ENCODE data around the gene LRRC8B. TPM values are rescaled to one million over a fixed set of nuclear protein-coding genes. Genes with fewer than 3 reads are reported as not detected.
A peak's percentile ranks its signal among the peaks of the same experiment; 100 is the strongest.

LRRC8B gene
- total and polyA plus RNA-seq, 9 of the 15 experiments (the other 6 are each of a cell fraction or from before 2014, with no cell fraction given) = 4.3 to 43.7 (median 14.4) TPM

DNA sequence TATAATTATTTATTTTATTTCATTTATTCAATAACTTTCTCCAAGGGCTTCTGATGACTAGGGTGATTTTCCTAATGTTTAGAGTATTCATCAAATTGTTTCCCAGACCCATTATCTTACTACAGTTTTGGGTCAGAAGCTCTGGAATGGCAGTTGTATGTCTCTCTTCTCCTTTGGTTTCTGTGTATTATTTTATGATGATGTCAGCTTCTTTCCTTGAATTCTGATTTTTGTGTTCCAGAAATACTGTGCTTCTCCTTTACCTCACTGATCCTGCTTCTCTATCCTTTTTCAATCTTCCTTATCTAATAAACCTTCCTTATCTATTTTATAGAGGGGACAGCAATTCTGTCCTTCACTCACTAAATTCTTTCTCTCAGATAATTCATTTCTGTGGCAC, 48.8 kb downstream of the LRRC8B start:
- in situ Hi-C loops (cut with MboI) = loop anchor here (10.0 kb wide), 1 partner anchor 1331 kb away; no protein-coding TSS in a partner anchor
- Histone ChIP-seq H3K27ac (ENCODE audit: extremely low read depth, low read depth, low read length) (no peak overlapping the region), H3K9ac (ENCODE audit: insufficient read depth in 1 of 2, low read depth in 2 of 2, low read length in 2 of 2) (no peak overlapping the region), H3K36me3 (ENCODE audit: control insufficient read depth, insufficient read depth, low read length) (peaks cover 72% of the 10 kb centered on the region; the same call in 2 of the 3 replicates), H3K4me1 (replicated peaks in 1 of 2; ENCODE audit: control insufficient read depth in 2 of 2, insufficient read depth in 2 of 2, low read length in 2 of 2) (no peaks in the 10 kb centered on the region), H3K27me3 (ENCODE audit: control insufficient read depth in 2 of 2, insufficient read depth in 2 of 2, low read length in 2 of 2) (no peaks in the 10 kb centered on the region), H2AFZ (ENCODE audit: low read depth, low read length) (no peak overlapping the region), H3K9me1 (ENCODE audit: control insufficient read depth, insufficient read depth, low read length) (no peaks in the 10 kb centered on the region), H3K79me2 (ENCODE audit: control insufficient read depth, insufficient read depth, low read length) (peaks cover 33% of the 10 kb centered on the region), H3K9me3 (replicated peaks; ENCODE audit: control insufficient read depth, insufficient read depth, low read depth, low read length) (0 out of 2 replicates have a peak, but pooled peaks cover 2% of the 10 kb centered on the region), H4K20me1 (replicated peaks; ENCODE audit: control insufficient read depth, insufficient read depth, low read length) (no peaks in the 10 kb centered on the region), H3K4me2 (ENCODE audit: insufficient read depth, low read length) (no peak overlapping the region), H3K4me3 (no peak overlapping the region)
- intact Hi-C loops (cut with micrococcal nuclease) = no loop called here
- ATAC-seq = no peak
- no peak for DNase-seq (ENCODE audit: extremely low read depth in 1 of 4, low spot score in 3 of 4)
- POLR2A ChIA-PET = interaction anchor here (0.6 kb wide), 1 partner anchor 34 kb away, joined by 3 read pairs; no protein-coding TSS in a partner anchor
- no peak for FAIRE-seq
- CTCF ChIA-PET (ENCODE audit: low intra/inter-chr PET ratio) = no interaction called here
- no TSS peak for BruUV-seq (replicated peaks)
- TF ChIP-seq MAFK (IDR thresholded peaks at IDR 0.05; ENCODE audit: low read length) = peak; percentile 46; the same call in 1 of the 2 replicates
- no peak for TF ChIP-seq SMAD1 (IDR thresholded peaks at IDR 0.05; ENCODE audit: low read depth, low read length, partially characterized antibody)
- TF ChIP-seq ZBTB7A (IDR thresholded peaks at IDR 0.05; ENCODE audit: borderline replicate concordance, control insufficient read depth, low read depth, low read length) = no peak
- TF ChIP-seq, protein P1, sequence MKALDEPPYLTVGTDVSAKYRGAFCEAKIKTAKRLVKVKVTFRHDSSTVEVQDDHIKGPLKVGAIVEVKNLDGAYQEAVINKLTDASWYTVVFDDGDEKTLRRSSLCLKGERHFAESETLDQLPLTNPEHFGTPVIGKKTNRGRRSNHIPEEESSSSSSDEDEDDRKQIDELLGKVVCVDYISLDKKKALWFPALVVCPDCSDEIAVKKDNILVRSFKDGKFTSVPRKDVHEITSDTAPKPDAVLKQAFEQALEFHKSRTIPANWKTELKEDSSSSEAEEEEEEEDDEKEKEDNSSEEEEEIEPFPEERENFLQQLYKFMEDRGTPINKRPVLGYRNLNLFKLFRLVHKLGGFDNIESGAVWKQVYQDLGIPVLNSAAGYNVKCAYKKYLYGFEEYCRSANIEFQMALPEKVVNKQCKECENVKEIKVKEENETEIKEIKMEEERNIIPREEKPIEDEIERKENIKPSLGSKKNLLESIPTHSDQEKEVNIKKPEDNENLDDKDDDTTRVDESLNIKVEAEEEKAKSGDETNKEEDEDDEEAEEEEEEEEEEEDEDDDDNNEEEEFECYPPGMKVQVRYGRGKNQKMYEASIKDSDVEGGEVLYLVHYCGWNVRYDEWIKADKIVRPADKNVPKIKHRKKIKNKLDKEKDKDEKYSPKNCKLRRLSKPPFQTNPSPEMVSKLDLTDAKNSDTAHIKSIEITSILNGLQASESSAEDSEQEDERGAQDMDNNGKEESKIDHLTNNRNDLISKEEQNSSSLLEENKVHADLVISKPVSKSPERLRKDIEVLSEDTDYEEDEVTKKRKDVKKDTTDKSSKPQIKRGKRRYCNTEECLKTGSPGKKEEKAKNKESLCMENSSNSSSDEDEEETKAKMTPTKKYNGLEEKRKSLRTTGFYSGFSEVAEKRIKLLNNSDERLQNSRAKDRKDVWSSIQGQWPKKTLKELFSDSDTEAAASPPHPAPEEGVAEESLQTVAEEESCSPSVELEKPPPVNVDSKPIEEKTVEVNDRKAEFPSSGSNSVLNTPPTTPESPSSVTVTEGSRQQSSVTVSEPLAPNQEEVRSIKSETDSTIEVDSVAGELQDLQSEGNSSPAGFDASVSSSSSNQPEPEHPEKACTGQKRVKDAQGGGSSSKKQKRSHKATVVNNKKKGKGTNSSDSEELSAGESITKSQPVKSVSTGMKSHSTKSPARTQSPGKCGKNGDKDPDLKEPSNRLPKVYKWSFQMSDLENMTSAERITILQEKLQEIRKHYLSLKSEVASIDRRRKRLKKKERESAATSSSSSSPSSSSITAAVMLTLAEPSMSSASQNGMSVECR (CRISPR knock-in tag; IDR thresholded peaks at IDR 0.05) = no peak
- TF ChIP-seq, protein P2, sequence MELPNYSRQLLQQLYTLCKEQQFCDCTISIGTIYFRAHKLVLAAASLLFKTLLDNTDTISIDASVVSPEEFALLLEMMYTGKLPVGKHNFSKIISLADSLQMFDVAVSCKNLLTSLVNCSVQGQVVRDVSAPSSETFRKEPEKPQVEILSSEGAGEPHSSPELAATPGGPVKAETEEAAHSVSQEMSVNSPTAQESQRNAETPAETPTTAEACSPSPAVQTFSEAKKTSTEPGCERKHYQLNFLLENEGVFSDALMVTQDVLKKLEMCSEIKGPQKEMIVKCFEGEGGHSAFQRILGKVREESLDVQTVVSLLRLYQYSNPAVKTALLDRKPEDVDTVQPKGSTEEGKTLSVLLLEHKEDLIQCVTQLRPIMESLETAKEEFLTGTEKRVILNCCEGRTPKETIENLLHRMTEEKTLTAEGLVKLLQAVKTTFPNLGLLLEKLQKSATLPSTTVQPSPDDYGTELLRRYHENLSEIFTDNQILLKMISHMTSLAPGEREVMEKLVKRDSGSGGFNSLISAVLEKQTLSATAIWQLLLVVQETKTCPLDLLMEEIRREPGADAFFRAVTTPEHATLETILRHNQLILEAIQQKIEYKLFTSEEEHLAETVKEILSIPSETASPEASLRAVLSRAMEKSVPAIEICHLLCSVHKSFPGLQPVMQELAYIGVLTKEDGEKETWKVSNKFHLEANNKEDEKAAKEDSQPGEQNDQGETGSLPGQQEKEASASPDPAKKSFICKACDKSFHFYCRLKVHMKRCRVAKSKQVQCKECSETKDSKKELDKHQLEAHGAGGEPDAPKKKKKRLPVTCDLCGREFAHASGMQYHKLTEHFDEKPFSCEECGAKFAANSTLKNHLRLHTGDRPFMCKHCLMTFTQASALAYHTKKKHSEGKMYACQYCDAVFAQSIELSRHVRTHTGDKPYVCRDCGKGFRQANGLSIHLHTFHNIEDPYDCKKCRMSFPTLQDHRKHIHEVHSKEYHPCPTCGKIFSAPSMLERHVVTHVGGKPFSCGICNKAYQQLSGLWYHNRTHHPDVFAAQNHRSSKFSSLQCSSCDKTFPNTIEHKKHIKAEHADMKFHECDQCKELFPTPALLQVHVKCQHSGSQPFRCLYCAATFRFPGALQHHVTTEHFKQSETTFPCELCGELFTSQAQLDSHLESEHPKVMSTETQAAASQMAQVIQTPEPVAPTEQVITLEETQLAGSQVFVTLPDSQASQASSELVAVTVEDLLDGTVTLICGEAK (IDR thresholded peaks at IDR 0.05) = no peak
- TF ChIP-seq, protein P2 (CRISPR knock-in tag; IDR thresholded peaks at IDR 0.05) = no peak
- TF ChIP-seq ARID2 (IDR thresholded peaks at IDR 0.05) = no peak
- TF ChIP-seq ZKSCAN8 (CRISPR knock-in tag; IDR thresholded peaks at IDR 0.05) = no peak
- peak; percentile 57; the same call in 1 of the 2 replicates for TF ChIP-seq MAFF (IDR thresholded peaks at IDR 0.05; ENCODE audit: low read length)
- no peak for TF ChIP-seq ZNF644 (tag; IDR thresholded peaks at IDR 0.05; ENCODE audit: low read depth)
